GM23338 (cell line): ENCODE data around the gene AGAP1.

Experiments
- CREB1 ChIP-seq: fragments of 250-450 bp; sonication (Bioruptor Pico); IDR thresholded peaks from 2 replicates; pipeline ENCODE4 v1.5.0; 2020; ENCODE audit warnings: low read depth, mild to moderate bottlenecking, moderate library complexity
- EZH2 ChIP-seq: fragments of 200-600 bp; sonication (generic); IDR thresholded peaks from one replicate; pipeline ENCODE4 v1.8.0; 2017; ENCODE audit warnings: antibody characterized with exemption, mild to moderate bottlenecking, low read depth; ENCODE audit not compliant: unreplicated experiment
- EZH2phosphoT487 ChIP-seq: fragments of 200-600 bp; sonication (generic); IDR thresholded peaks from one replicate; pipeline ENCODE4 v1.8.1; 2018; ENCODE audit warnings: antibody characterized with exemption; ENCODE audit not compliant: unreplicated experiment
- JUNB ChIP-seq: IDR thresholded peaks from one replicate; pipeline ENCODE4 v1.6.1; 2016; ENCODE audit warnings: antibody characterized with exemption; ENCODE audit not compliant: unreplicated experiment
- NANOG ChIP-seq: IDR thresholded peaks from 2 replicates; pipeline ENCODE4 v1.6.1; 2016; ENCODE audit warnings: antibody characterized with exemption, borderline replicate concordance
- POLR2AphosphoS5 ChIP-seq: IDR thresholded peaks from 2 replicates; pipeline ENCODE4 v1.6.1; 2016; ENCODE audit warnings: antibody characterized with exemption, low read depth
- STAT1 ChIP-seq: IDR thresholded peaks from one replicate; pipeline ENCODE4 v1.6.1; 2016; ENCODE audit warnings: antibody characterized with exemption; ENCODE audit not compliant: unreplicated experiment
- ZNF114 ChIP-seq: fragments of 250-450 bp; sonication (Bioruptor Pico); IDR thresholded peaks from 2 replicates; pipeline ENCODE4 v1.5.0; 2020; ENCODE audit warnings: mild to moderate bottlenecking, moderate library complexity
- ZNF331 ChIP-seq: fragments of 250-450 bp; sonication (Bioruptor Pico); IDR thresholded peaks from 2 replicates; pipeline ENCODE4 v1.5.0; 2020; ENCODE audit warnings: low read depth, mild to moderate bottlenecking, moderate library complexity
- TF ChIP-seq, protein P1 (sequence below), 2 experiments: fragments of 200-600 bp in 1 of 2; sonication (generic) in 1 of 2; conservative IDR thresholded peaks; 2 replicates each; pipeline versions ENCODE4 v1.5.1 to v1.6.1; 2016 to 2017; ENCODE audit warnings: antibody characterized with exemption in 2 of 2, low read depth in 2 of 2, mild to moderate bottlenecking in 2 of 2, moderate library complexity in 1 of 2
- TF ChIP-seq, protein P2 (sequence below): IDR thresholded peaks from one replicate; pipeline ENCODE4 v1.6.1; 2018; ENCODE audit warnings: antibody characterized with exemption; ENCODE audit not compliant: unreplicated experiment
- TF ChIP-seq, protein P3 (sequence below): IDR thresholded peaks from 2 replicates; pipeline ENCODE4 v1.6.1; 2016; ENCODE audit warnings: antibody characterized with exemption
- TF ChIP-seq, protein P4 (sequence below): fragments of 250-450 bp; sonication (Bioruptor Pico); IDR thresholded peaks from 2 replicates; pipeline ENCODE4 v1.5.0; 2020; ENCODE audit warnings: mild to moderate bottlenecking, moderate library complexity

DNA sequence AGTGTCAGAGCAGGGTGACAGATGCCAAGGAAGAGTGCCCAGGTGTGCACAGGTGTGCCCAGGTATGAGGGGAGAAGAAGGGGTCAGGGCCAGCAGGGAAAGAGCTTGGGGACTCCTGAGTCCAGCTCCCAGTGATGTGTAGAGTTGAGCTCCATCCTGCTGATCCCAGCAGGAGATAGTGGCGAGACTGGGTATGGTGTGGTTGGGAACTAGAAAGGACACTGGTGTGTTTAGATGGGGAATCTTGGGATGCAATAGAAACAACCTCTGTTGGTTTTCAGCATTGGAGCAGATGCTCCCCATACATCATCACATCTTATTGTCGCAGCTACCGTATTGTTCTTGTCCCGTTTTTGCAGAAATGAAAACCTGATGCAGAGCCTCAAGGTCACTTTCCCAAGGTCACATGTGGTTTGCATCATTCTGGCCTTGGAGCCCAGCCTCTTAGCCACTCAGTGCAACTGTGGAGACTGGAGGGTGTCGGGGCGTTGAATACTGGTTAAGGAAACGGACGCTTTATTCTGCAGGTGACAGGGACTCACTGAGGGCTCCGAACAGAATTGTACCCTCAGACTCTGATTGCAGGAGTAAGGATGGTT lies 166.7 kb downstream of the AGAP1 start:
- TF ChIP-seq, protein P1, sequence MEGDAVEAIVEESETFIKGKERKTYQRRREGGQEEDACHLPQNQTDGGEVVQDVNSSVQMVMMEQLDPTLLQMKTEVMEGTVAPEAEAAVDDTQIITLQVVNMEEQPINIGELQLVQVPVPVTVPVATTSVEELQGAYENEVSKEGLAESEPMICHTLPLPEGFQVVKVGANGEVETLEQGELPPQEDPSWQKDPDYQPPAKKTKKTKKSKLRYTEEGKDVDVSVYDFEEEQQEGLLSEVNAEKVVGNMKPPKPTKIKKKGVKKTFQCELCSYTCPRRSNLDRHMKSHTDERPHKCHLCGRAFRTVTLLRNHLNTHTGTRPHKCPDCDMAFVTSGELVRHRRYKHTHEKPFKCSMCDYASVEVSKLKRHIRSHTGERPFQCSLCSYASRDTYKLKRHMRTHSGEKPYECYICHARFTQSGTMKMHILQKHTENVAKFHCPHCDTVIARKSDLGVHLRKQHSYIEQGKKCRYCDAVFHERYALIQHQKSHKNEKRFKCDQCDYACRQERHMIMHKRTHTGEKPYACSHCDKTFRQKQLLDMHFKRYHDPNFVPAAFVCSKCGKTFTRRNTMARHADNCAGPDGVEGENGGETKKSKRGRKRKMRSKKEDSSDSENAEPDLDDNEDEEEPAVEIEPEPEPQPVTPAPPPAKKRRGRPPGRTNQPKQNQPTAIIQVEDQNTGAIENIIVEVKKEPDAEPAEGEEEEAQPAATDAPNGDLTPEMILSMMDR (conservative IDR thresholded peaks at IDR 0.05; ENCODE audit: low read depth in 2 of 2): no peak
- TF ChIP-seq, protein P2, sequence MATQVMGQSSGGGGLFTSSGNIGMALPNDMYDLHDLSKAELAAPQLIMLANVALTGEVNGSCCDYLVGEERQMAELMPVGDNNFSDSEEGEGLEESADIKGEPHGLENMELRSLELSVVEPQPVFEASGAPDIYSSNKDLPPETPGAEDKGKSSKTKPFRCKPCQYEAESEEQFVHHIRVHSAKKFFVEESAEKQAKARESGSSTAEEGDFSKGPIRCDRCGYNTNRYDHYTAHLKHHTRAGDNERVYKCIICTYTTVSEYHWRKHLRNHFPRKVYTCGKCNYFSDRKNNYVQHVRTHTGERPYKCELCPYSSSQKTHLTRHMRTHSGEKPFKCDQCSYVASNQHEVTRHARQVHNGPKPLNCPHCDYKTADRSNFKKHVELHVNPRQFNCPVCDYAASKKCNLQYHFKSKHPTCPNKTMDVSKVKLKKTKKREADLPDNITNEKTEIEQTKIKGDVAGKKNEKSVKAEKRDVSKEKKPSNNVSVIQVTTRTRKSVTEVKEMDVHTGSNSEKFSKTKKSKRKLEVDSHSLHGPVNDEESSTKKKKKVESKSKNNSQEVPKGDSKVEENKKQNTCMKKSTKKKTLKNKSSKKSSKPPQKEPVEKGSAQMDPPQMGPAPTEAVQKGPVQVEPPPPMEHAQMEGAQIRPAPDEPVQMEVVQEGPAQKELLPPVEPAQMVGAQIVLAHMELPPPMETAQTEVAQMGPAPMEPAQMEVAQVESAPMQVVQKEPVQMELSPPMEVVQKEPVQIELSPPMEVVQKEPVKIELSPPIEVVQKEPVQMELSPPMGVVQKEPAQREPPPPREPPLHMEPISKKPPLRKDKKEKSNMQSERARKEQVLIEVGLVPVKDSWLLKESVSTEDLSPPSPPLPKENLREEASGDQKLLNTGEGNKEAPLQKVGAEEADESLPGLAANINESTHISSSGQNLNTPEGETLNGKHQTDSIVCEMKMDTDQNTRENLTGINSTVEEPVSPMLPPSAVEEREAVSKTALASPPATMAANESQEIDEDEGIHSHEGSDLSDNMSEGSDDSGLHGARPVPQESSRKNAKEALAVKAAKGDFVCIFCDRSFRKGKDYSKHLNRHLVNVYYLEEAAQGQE: no peak
- TF ChIP-seq, protein P3, sequence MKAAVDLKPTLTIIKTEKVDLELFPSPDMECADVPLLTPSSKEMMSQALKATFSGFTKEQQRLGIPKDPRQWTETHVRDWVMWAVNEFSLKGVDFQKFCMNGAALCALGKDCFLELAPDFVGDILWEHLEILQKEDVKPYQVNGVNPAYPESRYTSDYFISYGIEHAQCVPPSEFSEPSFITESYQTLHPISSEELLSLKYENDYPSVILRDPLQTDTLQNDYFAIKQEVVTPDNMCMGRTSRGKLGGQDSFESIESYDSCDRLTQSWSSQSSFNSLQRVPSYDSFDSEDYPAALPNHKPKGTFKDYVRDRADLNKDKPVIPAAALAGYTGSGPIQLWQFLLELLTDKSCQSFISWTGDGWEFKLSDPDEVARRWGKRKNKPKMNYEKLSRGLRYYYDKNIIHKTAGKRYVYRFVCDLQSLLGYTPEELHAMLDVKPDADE: no peak
- TF ChIP-seq CREB1 (CRISPR knock-in tag) (no peak), POLR2AphosphoS5 (no peak), JUNB (no peak), EZH2 (no peak), EZH2phosphoT487 (no peak), ZNF114 (CRISPR knock-in tag) (no peak), ZNF331 (CRISPR knock-in tag) (no peak), STAT1 (no peak), NANOG (no peak)
- TF ChIP-seq, protein P4, sequence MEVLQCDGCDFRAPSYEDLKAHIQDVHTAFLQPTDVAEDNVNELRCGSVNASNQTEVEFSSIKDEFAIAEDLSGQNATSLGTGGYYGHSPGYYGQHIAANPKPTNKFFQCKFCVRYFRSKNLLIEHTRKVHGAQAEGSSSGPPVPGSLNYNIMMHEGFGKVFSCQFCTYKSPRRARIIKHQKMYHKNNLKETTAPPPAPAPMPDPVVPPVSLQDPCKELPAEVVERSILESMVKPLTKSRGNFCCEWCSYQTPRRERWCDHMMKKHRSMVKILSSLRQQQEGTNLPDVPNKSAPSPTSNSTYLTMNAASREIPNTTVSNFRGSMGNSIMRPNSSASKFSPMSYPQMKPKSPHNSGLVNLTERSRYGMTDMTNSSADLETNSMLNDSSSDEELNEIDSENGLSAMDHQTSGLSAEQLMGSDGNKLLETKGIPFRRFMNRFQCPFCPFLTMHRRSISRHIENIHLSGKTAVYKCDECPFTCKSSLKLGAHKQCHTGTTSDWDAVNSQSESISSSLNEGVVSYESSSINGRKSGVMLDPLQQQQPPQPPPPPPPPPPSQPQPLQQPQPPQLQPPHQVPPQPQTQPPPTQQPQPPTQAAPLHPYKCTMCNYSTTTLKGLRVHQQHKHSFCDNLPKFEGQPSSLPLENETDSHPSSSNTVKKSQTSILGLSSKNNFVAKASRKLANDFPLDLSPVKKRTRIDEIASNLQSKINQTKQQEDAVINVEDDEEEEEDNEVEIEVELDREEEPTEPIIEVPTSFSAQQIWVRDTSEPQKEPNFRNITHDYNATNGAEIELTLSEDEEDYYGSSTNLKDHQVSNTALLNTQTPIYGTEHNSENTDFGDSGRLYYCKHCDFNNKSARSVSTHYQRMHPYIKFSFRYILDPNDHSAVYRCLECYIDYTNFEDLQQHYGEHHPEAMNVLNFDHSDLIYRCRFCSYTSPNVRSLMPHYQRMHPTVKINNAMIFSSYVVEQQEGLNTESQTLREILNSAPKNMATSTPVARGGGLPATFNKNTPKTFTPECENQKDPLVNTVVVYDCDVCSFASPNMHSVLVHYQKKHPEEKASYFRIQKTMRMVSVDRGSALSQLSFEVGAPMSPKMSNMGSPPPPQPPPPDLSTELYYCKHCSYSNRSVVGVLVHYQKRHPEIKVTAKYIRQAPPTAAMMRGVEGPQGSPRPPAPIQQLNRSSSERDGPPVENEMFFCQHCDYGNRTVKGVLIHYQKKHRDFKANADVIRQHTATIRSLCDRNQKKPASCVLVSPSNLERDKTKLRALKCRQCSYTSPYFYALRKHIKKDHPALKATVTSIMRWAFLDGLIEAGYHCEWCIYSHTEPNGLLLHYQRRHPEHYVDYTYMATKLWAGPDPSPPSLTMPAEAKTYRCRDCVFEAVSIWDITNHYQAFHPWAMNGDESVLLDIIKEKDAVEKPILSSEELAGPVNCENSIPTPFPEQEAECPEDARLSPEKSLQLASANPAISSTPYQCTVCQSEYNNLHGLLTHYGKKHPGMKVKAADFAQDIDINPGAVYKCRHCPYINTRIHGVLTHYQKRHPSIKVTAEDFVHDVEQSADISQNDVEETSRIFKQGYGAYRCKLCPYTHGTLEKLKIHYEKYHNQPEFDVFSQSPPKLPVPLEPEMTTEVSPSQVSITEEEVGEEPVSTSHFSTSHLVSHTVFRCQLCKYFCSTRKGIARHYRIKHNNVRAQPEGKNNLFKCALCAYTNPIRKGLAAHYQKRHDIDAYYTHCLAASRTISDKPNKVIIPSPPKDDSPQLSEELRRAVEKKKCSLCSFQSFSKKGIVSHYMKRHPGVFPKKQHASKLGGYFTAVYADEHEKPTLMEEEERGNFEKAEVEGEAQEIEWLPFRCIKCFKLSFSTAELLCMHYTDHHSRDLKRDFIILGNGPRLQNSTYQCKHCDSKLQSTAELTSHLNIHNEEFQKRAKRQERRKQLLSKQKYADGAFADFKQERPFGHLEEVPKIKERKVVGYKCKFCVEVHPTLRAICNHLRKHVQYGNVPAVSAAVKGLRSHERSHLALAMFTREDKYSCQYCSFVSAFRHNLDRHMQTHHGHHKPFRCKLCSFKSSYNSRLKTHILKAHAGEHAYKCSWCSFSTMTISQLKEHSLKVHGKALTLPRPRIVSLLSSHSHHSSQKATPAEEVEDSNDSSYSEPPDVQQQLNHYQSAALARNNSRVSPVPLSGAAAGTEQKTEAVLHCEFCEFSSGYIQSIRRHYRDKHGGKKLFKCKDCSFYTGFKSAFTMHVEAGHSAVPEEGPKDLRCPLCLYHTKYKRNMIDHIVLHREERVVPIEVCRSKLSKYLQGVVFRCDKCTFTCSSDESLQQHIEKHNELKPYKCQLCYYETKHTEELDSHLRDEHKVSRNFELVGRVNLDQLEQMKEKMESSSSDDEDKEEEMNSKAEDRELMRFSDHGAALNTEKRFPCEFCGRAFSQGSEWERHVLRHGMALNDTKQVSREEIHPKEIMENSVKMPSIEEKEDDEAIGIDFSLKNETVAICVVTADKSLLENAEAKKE (CRISPR knock-in tag): no peak
